SJSA1 (cell line): ENCODE results near the gene ISCA1. TPM values are rescaled to one million over a fixed set of nuclear protein-coding genes. Genes with fewer than 3 reads are reported as not detected.

Experiments
- DNase-seq, 2 experiments: peaks; one replicate each; pipeline ENCODE4 v3.0.0-alpha.2; 2015 to 2020; ENCODE audit warnings: low spot score in 2 of 2, low read depth in 1 of 2
- H3K27ac ChIP-seq: fragments of 250-450 bp; sonication (Bioruptor Pico); 2 replicates; pipeline ENCODE4 v1.5.1; 2020; ENCODE audit warnings: mild to moderate bottlenecking, moderate library complexity
- H3K27me3 ChIP-seq: fragments of 250-450 bp; sonication (Bioruptor Pico); replicated peaks from 2 replicates; pipeline ENCODE4 v1.5.1; 2020; ENCODE audit warnings: mild to moderate bottlenecking, moderate library complexity
- H3K36me3 ChIP-seq: fragments of 250-450 bp; sonication (Bioruptor Pico); 2 replicates; pipeline ENCODE4 v1.5.1; 2020; ENCODE audit warnings: mild to moderate bottlenecking
- H3K4me1 ChIP-seq: fragments of 250-450 bp; sonication (Bioruptor Pico); replicated peaks from 2 replicates; pipeline ENCODE4 v1.6.1; 2021; ENCODE audit warnings: mild to moderate bottlenecking
- H3K4me3 ChIP-seq: fragments of 250-450 bp; sonication (Bioruptor Pico); 2 replicates; pipeline ENCODE4 v1.5.1; 2020; ENCODE audit warnings: mild to moderate bottlenecking
- H3K9me3 ChIP-seq: fragments of 250-450 bp; sonication (Bioruptor Pico); replicated peaks from 2 replicates; pipeline ENCODE4 v1.5.1; 2020; ENCODE audit warnings: mild to moderate bottlenecking
- total RNA-seq: library from RNA; depleted of rRNA; stranded (reverse); fragments of >200 nt; shearing (Covaris generic); gene quantifications from 2 replicates; pipeline ENCODE4 v1.2.3, GENCODE V29; 2014

ISCA1 gene
- total RNA-seq, 1 experiment from 2014 or later = 60.0 TPM

- Histone ChIP-seq H3K27ac (no peak overlapping the region), H3K27me3 (no peaks in the 10 kb centered on the region), H3K4me3 (no peak overlapping the region), H3K4me1 (peaks cover 4% of the 10 kb centered on the region), H3K36me3 (peaks cover 48% of the 10 kb centered on the region), H3K9me3 (no peaks in the 10 kb centered on the region)
- no peak for DNase-seq
Observed at GRCh38 chr9:86275962-86276361, 6.4 kb downstream of the ISCA1 start.

DNA sequence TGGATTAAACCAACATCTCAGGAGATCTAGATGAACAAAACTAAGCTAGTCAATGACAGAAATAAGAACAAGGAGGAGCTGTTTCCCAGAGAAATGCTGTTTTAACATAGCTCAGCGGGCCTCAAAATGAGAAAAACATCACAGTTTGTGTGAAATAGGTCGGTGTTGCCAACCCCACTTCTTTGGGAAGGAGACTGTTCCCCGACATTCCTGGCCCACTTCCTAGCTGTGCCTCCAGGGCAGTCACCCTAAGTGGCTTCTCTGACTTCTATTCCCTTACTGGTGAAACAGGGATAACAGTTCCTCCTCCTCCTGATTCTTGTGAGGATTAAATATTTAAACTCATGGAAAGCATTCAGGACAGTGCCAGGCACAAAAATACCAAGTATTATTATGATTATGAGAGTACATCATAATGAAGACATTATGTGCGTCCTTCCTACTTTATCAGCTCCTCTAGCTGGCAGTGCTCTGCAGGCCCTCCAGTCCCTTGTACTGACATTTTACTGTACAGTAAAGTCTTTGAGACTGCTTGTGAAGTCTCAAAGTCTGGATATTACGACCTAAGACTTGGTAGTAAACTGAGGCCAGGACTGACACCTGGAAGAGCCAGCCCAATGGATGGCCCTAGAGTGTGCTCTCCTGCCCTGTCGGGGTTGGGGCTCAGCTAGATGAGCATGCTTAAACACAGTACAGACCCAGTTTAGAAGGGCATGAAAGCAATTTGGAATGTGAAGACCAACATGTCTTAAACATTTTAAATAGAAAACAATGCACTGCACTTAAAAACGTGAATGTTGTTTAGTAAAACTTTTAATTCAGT is 7.3 kb downstream of the ISCA1 start:
- H3K9me3 ChIP-seq = no peaks in the 10 kb centered on the region
- no peak for DNase-seq
- H3K4me1 ChIP-seq = 0 out of 2 replicates have a peak, but pooled peaks cover 2% of the 10 kb centered on the region
- H3K27ac ChIP-seq = no peak overlapping the region
- H3K27me3 ChIP-seq = no peaks in the 10 kb centered on the region
- peaks cover 48% of the 10 kb centered on the region for H3K36me3 ChIP-seq
- H3K4me3 ChIP-seq = no peak overlapping the region

GRCh38 chr9:86272221-86272620 is 10.1 kb downstream of the ISCA1 start:
- no peaks in the 10 kb centered on the region for H3K27me3 ChIP-seq
- peaks cover 34% of the 10 kb centered on the region for H3K36me3 ChIP-seq
- H3K4me3 ChIP-seq = no peak overlapping the region
- no peaks in the 10 kb centered on the region for H3K9me3 ChIP-seq
- H3K27ac ChIP-seq = no peak overlapping the region
- H3K4me1 ChIP-seq = no peaks in the 10 kb centered on the region
- no peak for DNase-seq

DNA sequence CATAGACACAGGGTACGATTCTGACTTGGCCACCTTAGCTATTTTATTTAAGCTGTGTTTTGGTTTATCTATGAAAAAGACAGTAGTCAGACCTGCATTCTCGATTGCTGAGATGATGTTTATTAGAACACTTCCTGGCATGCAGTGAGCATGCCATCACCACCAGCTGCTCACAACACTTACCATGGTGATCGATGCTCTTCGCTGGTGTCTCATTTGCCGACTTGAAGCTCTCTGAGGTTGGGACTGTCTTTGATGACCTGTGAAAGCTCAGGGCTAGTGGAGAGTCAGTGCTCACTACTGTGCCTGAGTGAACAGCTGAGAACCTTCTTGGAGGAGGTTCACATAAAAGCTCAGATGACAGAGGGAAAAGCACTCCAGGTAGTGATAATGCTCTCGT is 18.5 kb downstream of the ISCA1 start:
- H3K27me3 ChIP-seq = no peaks in the 10 kb centered on the region
- H3K36me3 ChIP-seq = peaks cover 15% of the 10 kb centered on the region
- H3K4me3 ChIP-seq = no peak overlapping the region
- H3K27ac ChIP-seq = no peak overlapping the region
- no peak for DNase-seq
- H3K4me1 ChIP-seq = no peaks in the 10 kb centered on the region
- H3K9me3 ChIP-seq = no peaks in the 10 kb centered on the region

DNA sequence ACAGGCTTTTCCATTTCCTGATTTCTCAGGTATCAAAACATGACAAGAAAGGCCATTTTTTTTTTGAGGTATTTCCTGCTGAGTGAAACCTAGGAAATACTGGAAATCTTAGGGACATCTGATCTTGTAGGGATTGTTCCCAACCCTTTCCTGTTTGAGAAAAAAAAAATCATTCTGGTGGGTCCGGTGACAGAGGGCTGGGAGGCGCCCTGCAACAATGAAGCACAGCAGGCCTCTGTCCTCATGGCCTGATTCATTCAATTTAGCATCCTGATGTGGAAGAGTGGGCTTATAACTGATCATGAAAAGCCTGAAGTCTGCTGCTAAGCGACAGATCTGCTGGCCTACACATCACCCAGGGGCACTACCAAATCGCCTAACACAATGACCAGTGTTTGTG is 19.8 kb downstream of the ISCA1 start:
- no peaks in the 10 kb centered on the region for H3K4me1 ChIP-seq
- DNase-seq = no peak
- H3K4me3 ChIP-seq = no peak overlapping the region
- H3K36me3 ChIP-seq = peaks cover 13% of the 10 kb centered on the region
- H3K27ac ChIP-seq = no peak overlapping the region
- H3K9me3 ChIP-seq = no peaks in the 10 kb centered on the region
- H3K27me3 ChIP-seq = no peaks in the 10 kb centered on the region

- no peak within 1 kb of the TSS for H3K4me3 ChIP-seq
- no peaks in the 10 kb centered on the region for H3K9me3 ChIP-seq
- H3K27me3 ChIP-seq = no peaks in the 10 kb centered on the region
- no peak within 1 kb of the TSS for H3K27ac ChIP-seq
- no peak for DNase-seq
- no peaks in the 10 kb centered on the region for H3K4me1 ChIP-seq
- H3K36me3 ChIP-seq = peaks cover 6% of the 10 kb centered on the region; the same call in 1 of the 2 replicates
Observed at GRCh38 chr9:86259557-86259956, 22.8 kb downstream of the ISCA1 start, which contains the start of gene C9orf153. C9orf153 (minus strand) TSS chr9:86259657; CDS start chr9:86229603, 30,054 bp downstream.

DNA sequence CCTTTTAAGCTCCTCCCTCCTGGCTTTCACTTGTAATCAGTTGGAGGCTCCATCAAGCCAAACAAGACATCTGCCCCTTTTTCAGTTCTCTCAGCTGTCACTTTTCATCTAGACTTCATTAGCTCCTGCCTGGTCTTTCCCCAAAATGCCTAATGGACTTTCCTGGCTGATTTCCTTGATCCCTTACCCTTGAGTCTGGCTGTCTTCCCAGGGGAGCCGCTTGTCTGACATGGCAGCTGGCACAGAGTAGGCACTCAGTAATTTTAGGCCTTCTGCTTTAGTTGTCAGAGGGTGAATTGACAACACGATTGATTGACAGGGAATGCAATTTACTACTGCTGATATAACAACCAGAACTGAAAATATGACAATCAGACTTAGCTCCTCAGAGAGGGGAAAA is 24.9 kb downstream of the ISCA1 start:
- Histone ChIP-seq H3K27ac (no peak overlapping the region), H3K36me3 (no peaks in the 10 kb centered on the region; the same call in 1 of the 2 replicates), H3K27me3 (no peaks in the 10 kb centered on the region), H3K4me3 (no peak overlapping the region), H3K4me1 (no peaks in the 10 kb centered on the region), H3K9me3 (no peaks in the 10 kb centered on the region)
- DNase-seq = no peak

DNA sequence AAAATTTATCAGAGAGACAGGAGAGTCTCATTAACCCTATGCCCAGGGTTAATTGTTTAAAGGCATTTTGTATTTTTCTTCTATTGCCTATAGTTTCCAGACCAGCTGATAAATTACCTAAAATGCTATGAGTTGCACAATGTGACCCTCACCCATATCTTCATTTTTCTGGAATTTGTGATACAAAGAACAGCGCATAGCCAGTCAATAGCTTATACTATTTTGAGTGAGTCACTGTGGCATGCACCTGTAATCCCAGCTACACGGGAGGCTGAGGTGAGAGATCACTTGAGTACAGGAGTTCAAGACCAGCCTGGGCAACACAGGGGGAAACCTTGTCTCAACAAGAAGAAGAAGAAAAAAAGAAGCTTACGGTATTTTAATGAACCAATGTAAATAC is 25.7 kb downstream of the ISCA1 start:
- Histone ChIP-seq H3K4me1 (no peaks in the 10 kb centered on the region), H3K4me3 (no peak overlapping the region), H3K27ac (no peak overlapping the region), H3K27me3 (no peaks in the 10 kb centered on the region), H3K36me3 (no peaks in the 10 kb centered on the region), H3K9me3 (no peaks in the 10 kb centered on the region)
- no peak for DNase-seq

DNA sequence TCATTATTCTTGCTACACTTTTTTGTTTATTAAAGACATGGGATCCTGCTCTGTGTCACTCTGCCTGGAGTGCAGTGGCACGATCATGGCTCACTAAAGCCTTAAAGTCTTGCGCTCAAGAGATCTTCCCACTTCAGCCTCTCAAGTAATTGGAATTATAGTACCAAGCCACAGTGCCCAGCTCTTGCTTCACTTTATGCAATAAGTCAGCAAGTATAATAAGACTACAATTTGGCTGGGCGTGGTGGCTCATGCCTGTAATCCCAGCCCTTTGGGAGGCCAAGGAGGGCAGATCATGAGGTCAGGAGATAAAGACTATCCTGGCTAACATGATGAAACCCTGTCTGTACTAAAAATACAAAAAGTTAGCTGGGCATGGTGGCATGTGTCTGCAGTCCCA is 28.8 kb downstream of the ISCA1 start:
- Histone ChIP-seq H3K27ac (no peak overlapping the region), H3K9me3 (no peaks in the 10 kb centered on the region), H3K36me3 (no peaks in the 10 kb centered on the region), H3K4me1 (no peaks in the 10 kb centered on the region), H3K27me3 (no peaks in the 10 kb centered on the region), H3K4me3 (no peak overlapping the region)
- no peak for DNase-seq

DNA sequence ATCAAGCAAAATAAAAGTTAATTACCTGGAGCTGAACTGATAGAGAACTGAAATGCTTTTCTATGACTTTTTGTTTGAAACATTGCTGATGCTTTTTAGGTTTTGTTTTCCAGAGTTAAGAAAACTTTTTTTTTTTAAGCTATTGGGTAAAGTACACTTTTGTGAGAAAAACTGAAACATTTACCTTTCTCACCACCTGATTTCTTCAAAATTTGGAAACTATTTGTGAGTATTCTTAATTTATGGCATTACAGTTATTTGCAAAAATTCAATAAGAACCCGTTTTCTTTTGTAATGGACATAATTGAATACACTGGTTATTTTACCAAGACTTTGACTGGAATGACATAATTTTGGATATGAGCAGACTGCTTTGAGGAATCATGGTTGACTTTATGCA is 29.5 kb downstream of the ISCA1 start:
- no peaks in the 10 kb centered on the region for H3K27me3 ChIP-seq
- no peaks in the 10 kb centered on the region for H3K4me1 ChIP-seq
- no peak for DNase-seq
- no peak overlapping the region for H3K4me3 ChIP-seq
- no peak overlapping the region for H3K27ac ChIP-seq
- H3K9me3 ChIP-seq = no peaks in the 10 kb centered on the region
- no peaks in the 10 kb centered on the region for H3K36me3 ChIP-seq

GRCh38 chr9:86250123-86250522 is 32.2 kb downstream of the ISCA1 start:
- Histone ChIP-seq H3K4me3 (no peak overlapping the region), H3K27me3 (no peaks in the 10 kb centered on the region), H3K9me3 (no peaks in the 10 kb centered on the region), H3K4me1 (no peaks in the 10 kb centered on the region), H3K36me3 (no peaks in the 10 kb centered on the region), H3K27ac (no peak overlapping the region)
- no peak for DNase-seq

DNA sequence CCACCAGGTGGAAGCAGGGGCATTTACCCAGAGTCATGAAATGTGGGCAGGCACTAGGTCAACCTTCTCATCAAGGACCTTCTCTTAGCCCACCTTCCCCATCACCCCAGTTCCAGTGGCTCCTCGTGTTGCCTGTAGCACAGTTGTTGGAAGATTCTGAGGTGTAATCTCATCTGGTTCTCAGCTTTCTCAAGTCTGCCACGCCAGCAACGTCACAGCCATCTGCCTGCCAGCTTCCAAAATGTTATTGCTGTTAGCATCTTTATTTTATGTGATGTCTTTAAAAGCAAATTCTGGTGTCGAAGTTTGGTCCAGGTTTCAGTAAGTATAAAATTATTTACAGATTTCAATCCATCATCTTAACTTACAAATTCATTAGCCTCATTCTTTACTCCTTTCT is 33.6 kb downstream of the ISCA1 start:
- no peak overlapping the region for H3K4me3 ChIP-seq
- no peaks in the 10 kb centered on the region for H3K36me3 ChIP-seq
- H3K4me1 ChIP-seq = no peaks in the 10 kb centered on the region
- no peaks in the 10 kb centered on the region for H3K27me3 ChIP-seq
- H3K27ac ChIP-seq = no peak overlapping the region
- no peak for DNase-seq
- H3K9me3 ChIP-seq = no peaks in the 10 kb centered on the region

DNA sequence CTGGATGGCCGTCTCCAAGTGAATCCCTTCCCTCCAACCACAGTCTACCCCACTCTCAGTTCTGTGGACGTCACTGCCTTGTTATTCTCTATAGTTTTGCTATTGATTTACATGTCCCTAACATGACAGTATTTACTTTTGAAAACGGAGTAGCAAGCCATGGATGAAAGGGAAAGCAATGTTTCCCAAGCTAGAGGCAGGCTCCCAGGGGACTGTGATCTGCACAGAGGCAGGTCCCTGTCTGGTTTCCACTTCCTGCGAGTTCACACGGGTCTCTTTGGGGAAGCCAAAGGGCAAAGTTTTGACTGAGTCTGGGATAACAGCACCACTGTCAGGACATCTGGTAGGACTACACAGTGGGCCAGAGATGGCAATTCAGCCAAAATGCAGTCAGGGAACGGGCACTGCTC is 35.6 kb downstream of the ISCA1 start:
- no peak for DNase-seq
- Histone ChIP-seq H3K4me3 (no peak overlapping the region), H3K9me3 (no peaks in the 10 kb centered on the region), H3K27me3 (no peaks in the 10 kb centered on the region), H3K27ac (no peak overlapping the region), H3K4me1 (no peaks in the 10 kb centered on the region), H3K36me3 (no peaks in the 10 kb centered on the region)

DNA sequence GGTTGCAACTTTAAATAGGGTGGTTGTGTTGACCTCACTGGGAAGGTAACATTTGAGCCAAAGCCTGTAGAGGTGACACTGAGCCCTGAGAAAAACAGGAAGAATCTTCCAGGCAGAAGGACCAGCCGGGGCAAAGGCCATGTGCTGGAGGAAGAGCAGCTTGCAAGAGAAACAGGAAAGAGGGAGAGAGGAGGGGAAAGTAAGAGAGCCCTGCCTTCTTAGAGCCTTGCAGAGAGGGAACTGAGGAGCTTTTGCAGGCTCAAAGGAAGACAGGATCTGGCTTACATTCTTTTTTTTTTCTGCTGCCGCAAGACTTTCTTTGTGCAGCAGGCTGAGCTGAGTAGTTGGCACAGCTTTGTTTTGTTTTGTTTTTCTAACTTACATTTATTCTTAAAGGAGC is 40.3 kb downstream of the ISCA1 start:
- no peaks in the 10 kb centered on the region for H3K9me3 ChIP-seq
- no peak overlapping the region for H3K27ac ChIP-seq
- no peaks in the 10 kb centered on the region for H3K36me3 ChIP-seq
- H3K4me3 ChIP-seq = no peak overlapping the region
- H3K4me1 ChIP-seq = no peaks in the 10 kb centered on the region
- no peaks in the 10 kb centered on the region for H3K27me3 ChIP-seq
- DNase-seq = no peak

- Histone ChIP-seq H3K9me3 (no peaks in the 10 kb centered on the region), H3K27me3 (no peaks in the 10 kb centered on the region), H3K4me3 (no peak overlapping the region), H3K36me3 (no peaks in the 10 kb centered on the region), H3K27ac (no peak overlapping the region), H3K4me1 (no peaks in the 10 kb centered on the region)
- DNase-seq = no peak
Observed at GRCh38 chr9:86241216-86241615, 41.1 kb downstream of the ISCA1 start.
